ENCODE measurements around the gene PRUNE1. TPM values are rescaled to one million over a fixed set of nuclear protein-coding genes. Genes with fewer than 3 reads are reported as not detected.

PRUNE1 gene
- total RNA-seq, 4 donors from 2014 or later, result 24.0 to 35.6 (median 29.1) TPM

- H3K36me3 ChIP-seq, result peaks cover 0 to 36% of the 10 kb centered on the region in 2 donors
- intact Hi-C loops (cut with DNase I; ENCODE audit: low total_unique reads) (no loop called here), in situ Hi-C loops (cut with MboI; ENCODE audit: low sequenced_read_pairs in 4 of 4) (no loop called here)
- H3K27me3 ChIP-seq, result no peaks in the 10 kb centered on the region
- no peak overlapping the region for H3K27ac ChIP-seq
- no peak for DNase-seq
- no peaks in the 10 kb centered on the region for H3K9me3 ChIP-seq
- no peak for ATAC-seq
- TF ChIP-seq CTCF (IDR thresholded peaks at IDR 0.05 in 4 of 5, conservative IDR thresholded peaks at IDR 0.05 in 1 of 5), result no peak
- TF ChIP-seq POLR2A (IDR thresholded peaks at IDR 0.05), result no peak
- no peak overlapping the region for H3K4me3 ChIP-seq
- no peaks in the 10 kb centered on the region for H3K4me1 ChIP-seq
Observed at GRCh38 chr1:151035167-151035566, 26.9 kb downstream of the PRUNE1 start.

- no peak for ATAC-seq
- no peaks in the 10 kb centered on the region for H3K9me3 ChIP-seq
- DNase-seq, result no peak
- no peaks in the 10 kb centered on the region for H3K27me3 ChIP-seq
- no peaks in the 10 kb centered on the region for H3K4me1 ChIP-seq
- peaks cover 0 to 25% of the 10 kb centered on the region in 2 donors for H3K36me3 ChIP-seq
- intact Hi-C loops (cut with DNase I; ENCODE audit: low total_unique reads) (no loop called here), in situ Hi-C loops (cut with MboI; ENCODE audit: low sequenced_read_pairs in 4 of 4) (no loop called here)
- H3K4me3 ChIP-seq, result no peak within 1 kb of the TSS
- no peak within 1 kb of the TSS for H3K27ac ChIP-seq
- TF ChIP-seq POLR2A (IDR thresholded peaks at IDR 0.05), result no peak
- no peak for TF ChIP-seq CTCF (IDR thresholded peaks at IDR 0.05 in 4 of 5, conservative IDR thresholded peaks at IDR 0.05 in 1 of 5)
Observed at GRCh38 chr1:151036356-151036755, 28.1 kb downstream of the PRUNE1 start, which contains the start of gene BNIPL. TSS of gene BNIPL (plus strand) at chr1:151036586. CDS start at chr1:151036726, 140 bp downstream.

- no peak for ATAC-seq
- intact Hi-C loops (cut with DNase I; ENCODE audit: low total_unique reads), result no loop called here
- H3K9me3 ChIP-seq, result no peaks in the 10 kb centered on the region
- no peaks in the 10 kb centered on the region for H3K4me1 ChIP-seq
- H3K27me3 ChIP-seq, result no peaks in the 10 kb centered on the region
- H3K27ac ChIP-seq, result no peak overlapping the region
- in situ Hi-C loops (cut with MboI; ENCODE audit: low sequenced_read_pairs in 4 of 4), result no loop called here
- no peak for DNase-seq
- peaks cover 0 to 23% of the 10 kb centered on the region in 2 donors for H3K36me3 ChIP-seq
- TF ChIP-seq CTCF (IDR thresholded peaks at IDR 0.05 in 4 of 5, conservative IDR thresholded peaks at IDR 0.05 in 1 of 5) (no peak), POLR2A (IDR thresholded peaks at IDR 0.05) (no peak)
- H3K4me3 ChIP-seq, result no peak overlapping the region
Observed at GRCh38 chr1:151037032-151037431, 28.8 kb downstream of the PRUNE1 start.

GRCh38 chr1:151039521-151039920, 31.3 kb downstream of the PRUNE1 start:
- no peaks in the 10 kb centered on the region for H3K4me1 ChIP-seq
- H3K27ac ChIP-seq, result no peak overlapping the region
- no peaks in the 10 kb centered on the region for H3K9me3 ChIP-seq
- no peak overlapping the region for H3K4me3 ChIP-seq
- ATAC-seq (no peak), DNase-seq (no peak)
- H3K27me3 ChIP-seq, result no peaks in the 10 kb centered on the region
- in situ Hi-C loops (cut with MboI; ENCODE audit: low sequenced_read_pairs in 4 of 4), result no loop called here
- H3K36me3 ChIP-seq, result peaks cover 0 to 12% of the 10 kb centered on the region in 2 donors
- intact Hi-C loops (cut with DNase I; ENCODE audit: low total_unique reads), result no loop called here
- no peak for TF ChIP-seq CTCF (IDR thresholded peaks at IDR 0.05 in 4 of 5, conservative IDR thresholded peaks at IDR 0.05 in 1 of 5)

DNA sequence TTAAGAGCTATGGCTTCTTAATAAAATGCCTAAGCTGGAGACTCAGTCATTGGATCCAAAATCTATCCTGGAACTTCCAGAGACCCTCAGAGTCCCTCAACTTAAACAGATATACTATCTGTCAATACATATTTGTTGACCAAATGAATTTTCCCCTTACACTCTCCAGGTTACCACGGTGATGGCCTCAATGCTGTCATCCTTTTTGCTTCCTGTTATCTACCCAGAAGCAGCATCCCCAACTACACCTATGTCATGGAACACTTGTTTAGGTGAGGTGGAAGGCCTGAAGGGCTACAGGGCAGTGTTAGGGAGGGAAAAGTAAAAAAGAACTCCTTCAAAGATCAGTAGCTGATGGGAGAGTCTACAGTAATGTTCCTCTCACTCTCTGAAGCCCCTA, 34.9 kb downstream of the PRUNE1 start:
- no peak for ATAC-seq
- H3K4me1 ChIP-seq, result peaks cover 0 to 4% of the 10 kb centered on the region in 2 donors
- no peaks in the 10 kb centered on the region for H3K9me3 ChIP-seq
- no peak overlapping the region for H3K4me3 ChIP-seq
- H3K27me3 ChIP-seq, result no peaks in the 10 kb centered on the region
- no peaks in the 10 kb centered on the region for H3K36me3 ChIP-seq
- no peak for TF ChIP-seq POLR2A (IDR thresholded peaks at IDR 0.05)
- no peak for TF ChIP-seq CTCF (IDR thresholded peaks at IDR 0.05 in 4 of 5, conservative IDR thresholded peaks at IDR 0.05 in 1 of 5)
- in situ Hi-C loops (cut with MboI; ENCODE audit: low sequenced_read_pairs in 4 of 4) (no loop called here), intact Hi-C loops (cut with DNase I; ENCODE audit: low total_unique reads) (no loop called here)
- no peak for DNase-seq
- no peak overlapping the region for H3K27ac ChIP-seq

All from gastrocnemius medialis (tissue), 4 donors.